Measurements from ENCODE around the gene BLOC1S4. TPM values are rescaled to one million over a fixed set of nuclear protein-coding genes. Genes with fewer than 3 reads are reported as not detected.

The BLOC1S4 gene
- total and polyA plus RNA-seq, 2 experiments from 2014 or later, result 23.9 to 35.2 TPM

DNA sequence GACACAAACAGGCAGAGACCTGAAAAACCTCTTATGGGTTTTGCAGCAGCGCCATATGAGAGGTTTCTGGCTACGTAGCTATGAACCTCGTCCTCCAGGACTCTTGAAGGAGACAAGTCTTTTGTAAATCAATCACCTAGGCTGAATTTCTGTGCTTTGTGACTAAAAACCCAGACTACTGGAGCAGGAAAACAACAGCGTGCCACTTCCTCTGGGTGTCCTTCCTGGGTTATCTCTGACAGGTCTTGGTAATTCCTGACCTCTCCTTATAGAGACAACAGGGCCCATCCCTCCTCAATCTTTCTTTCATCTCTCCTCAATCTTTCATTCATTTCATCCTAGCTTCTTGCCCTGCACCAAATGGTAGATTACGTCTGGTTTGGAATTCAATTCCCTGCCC is 16.6 kb upstream of the BLOC1S4 start:
- H3K36me3 ChIP-seq (ENCODE audit: insufficient read depth), result peaks cover 7% of the 10 kb centered on the region; the same call in 1 of the 2 replicates
- H3K4me1 Mint-ChIP-seq, result no peaks in the 10 kb centered on the region
- H3K9me2 ChIP-seq (ENCODE audit: insufficient read depth), result no peaks in the 10 kb centered on the region
- peaks cover 14% of the 10 kb centered on the region for H3K9me3 Mint-ChIP-seq
- ATAC-seq, result no peak
- H3K27me3 Mint-ChIP-seq (ENCODE audit: insufficient read depth, low read depth, poor library complexity), result peaks cover 6% of the 10 kb centered on the region
- H3K27me3 ChIP-seq (ENCODE audit: insufficient read depth), result no peaks in the 10 kb centered on the region
- no peaks in the 10 kb centered on the region for H3K4me1 ChIP-seq (ENCODE audit: insufficient read depth)
- no peak overlapping the region for H3K27ac ChIP-seq (ENCODE audit: low read depth)
- H3K4me3 ChIP-seq, result no peak overlapping the region
- H3F3A ChIP-seq (replicated peaks; ENCODE audit: low read depth), result no peaks in the 10 kb centered on the region
- H3K4me2 ChIP-seq, result no peak overlapping the region
- DNase-seq (ENCODE audit: low spot score), result no peak
- peaks cover 41% of the 10 kb centered on the region for H3K36me3 Mint-ChIP-seq (ENCODE audit: low read depth)
- TF ChIP-seq, protein P1, sequence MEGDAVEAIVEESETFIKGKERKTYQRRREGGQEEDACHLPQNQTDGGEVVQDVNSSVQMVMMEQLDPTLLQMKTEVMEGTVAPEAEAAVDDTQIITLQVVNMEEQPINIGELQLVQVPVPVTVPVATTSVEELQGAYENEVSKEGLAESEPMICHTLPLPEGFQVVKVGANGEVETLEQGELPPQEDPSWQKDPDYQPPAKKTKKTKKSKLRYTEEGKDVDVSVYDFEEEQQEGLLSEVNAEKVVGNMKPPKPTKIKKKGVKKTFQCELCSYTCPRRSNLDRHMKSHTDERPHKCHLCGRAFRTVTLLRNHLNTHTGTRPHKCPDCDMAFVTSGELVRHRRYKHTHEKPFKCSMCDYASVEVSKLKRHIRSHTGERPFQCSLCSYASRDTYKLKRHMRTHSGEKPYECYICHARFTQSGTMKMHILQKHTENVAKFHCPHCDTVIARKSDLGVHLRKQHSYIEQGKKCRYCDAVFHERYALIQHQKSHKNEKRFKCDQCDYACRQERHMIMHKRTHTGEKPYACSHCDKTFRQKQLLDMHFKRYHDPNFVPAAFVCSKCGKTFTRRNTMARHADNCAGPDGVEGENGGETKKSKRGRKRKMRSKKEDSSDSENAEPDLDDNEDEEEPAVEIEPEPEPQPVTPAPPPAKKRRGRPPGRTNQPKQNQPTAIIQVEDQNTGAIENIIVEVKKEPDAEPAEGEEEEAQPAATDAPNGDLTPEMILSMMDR (conservative IDR thresholded peaks at IDR 0.05; ENCODE audit: low read depth in 2 of 2), result no peak
- TF ChIP-seq NANOG (IDR thresholded peaks at IDR 0.05; ENCODE audit: borderline replicate concordance), result no peak
- peaks cover 18% of the 10 kb centered on the region for H3K79me2 ChIP-seq (replicated peaks; ENCODE audit: insufficient read depth)
- H4K20me1 ChIP-seq (replicated peaks; ENCODE audit: insufficient read depth), result no peaks in the 10 kb centered on the region; the same call in 1 of the 2 replicates
- no peak overlapping the region for H2AFZ ChIP-seq
- no peak overlapping the region for H3K27ac Mint-ChIP-seq
- no peak overlapping the region for H3K4me3 Mint-ChIP-seq

DNA sequence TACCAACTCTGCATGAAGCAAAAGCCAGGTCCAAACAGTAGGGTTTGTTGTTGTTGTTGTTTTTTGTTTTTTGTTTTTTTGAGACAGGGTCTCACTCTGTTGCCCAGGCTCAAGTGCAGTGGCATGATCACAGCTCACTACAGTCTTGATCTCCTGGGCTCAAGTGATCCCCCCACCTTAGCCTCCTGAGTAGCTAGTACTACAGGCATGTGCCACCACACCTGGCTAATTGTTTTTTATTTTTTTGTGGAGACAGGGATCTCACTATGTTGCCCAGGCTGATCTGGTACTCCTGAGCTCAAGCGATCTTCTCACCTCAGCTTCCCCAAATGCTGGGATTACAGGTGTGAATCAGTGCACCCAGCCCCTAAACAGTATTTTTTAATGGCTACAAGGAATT is 16.1 kb upstream of the BLOC1S4 start:
- Histone ChIP-seq H4K20me1 (replicated peaks; ENCODE audit: insufficient read depth) (peaks cover 2% of the 10 kb centered on the region; the same call in 1 of the 2 replicates), H3K4me2 (no peak overlapping the region), H3K4me3 (no peak overlapping the region), H2AFZ (no peak overlapping the region), H3F3A (replicated peaks; ENCODE audit: low read depth) (no peaks in the 10 kb centered on the region), H3K79me2 (replicated peaks; ENCODE audit: insufficient read depth) (peaks cover 23% of the 10 kb centered on the region), H3K4me1 (ENCODE audit: insufficient read depth) (no peaks in the 10 kb centered on the region), H3K27ac (ENCODE audit: low read depth) (no peak overlapping the region), H3K9me2 (ENCODE audit: insufficient read depth) (no peaks in the 10 kb centered on the region), H3K36me3 (ENCODE audit: insufficient read depth) (peaks cover 7% of the 10 kb centered on the region; the same call in 1 of the 2 replicates), H3K27me3 (ENCODE audit: insufficient read depth) (no peaks in the 10 kb centered on the region)
- H3K9me3 Mint-ChIP-seq, result peaks cover 14% of the 10 kb centered on the region
- DNase-seq (ENCODE audit: low spot score) (no peak), ATAC-seq (no peak)
- H3K27ac Mint-ChIP-seq, result no peak overlapping the region
- H3K27me3 Mint-ChIP-seq (ENCODE audit: insufficient read depth, low read depth, poor library complexity), result peaks cover 6% of the 10 kb centered on the region
- H3K4me1 Mint-ChIP-seq, result no peaks in the 10 kb centered on the region
- no peak for TF ChIP-seq EZH2 (IDR thresholded peaks at IDR 0.05; ENCODE audit: low read depth, unreplicated experiment)
- TF ChIP-seq NANOG (IDR thresholded peaks at IDR 0.05; ENCODE audit: borderline replicate concordance), result no peak
- TF ChIP-seq, protein P2, sequence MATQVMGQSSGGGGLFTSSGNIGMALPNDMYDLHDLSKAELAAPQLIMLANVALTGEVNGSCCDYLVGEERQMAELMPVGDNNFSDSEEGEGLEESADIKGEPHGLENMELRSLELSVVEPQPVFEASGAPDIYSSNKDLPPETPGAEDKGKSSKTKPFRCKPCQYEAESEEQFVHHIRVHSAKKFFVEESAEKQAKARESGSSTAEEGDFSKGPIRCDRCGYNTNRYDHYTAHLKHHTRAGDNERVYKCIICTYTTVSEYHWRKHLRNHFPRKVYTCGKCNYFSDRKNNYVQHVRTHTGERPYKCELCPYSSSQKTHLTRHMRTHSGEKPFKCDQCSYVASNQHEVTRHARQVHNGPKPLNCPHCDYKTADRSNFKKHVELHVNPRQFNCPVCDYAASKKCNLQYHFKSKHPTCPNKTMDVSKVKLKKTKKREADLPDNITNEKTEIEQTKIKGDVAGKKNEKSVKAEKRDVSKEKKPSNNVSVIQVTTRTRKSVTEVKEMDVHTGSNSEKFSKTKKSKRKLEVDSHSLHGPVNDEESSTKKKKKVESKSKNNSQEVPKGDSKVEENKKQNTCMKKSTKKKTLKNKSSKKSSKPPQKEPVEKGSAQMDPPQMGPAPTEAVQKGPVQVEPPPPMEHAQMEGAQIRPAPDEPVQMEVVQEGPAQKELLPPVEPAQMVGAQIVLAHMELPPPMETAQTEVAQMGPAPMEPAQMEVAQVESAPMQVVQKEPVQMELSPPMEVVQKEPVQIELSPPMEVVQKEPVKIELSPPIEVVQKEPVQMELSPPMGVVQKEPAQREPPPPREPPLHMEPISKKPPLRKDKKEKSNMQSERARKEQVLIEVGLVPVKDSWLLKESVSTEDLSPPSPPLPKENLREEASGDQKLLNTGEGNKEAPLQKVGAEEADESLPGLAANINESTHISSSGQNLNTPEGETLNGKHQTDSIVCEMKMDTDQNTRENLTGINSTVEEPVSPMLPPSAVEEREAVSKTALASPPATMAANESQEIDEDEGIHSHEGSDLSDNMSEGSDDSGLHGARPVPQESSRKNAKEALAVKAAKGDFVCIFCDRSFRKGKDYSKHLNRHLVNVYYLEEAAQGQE (IDR thresholded peaks at IDR 0.05; ENCODE audit: unreplicated experiment), result no peak
- TF ChIP-seq EZH2phosphoT487 (IDR thresholded peaks at IDR 0.05; ENCODE audit: unreplicated experiment), result no peak
- no peak for TF ChIP-seq ZNF114 (CRISPR knock-in tag; IDR thresholded peaks at IDR 0.05)
- TF ChIP-seq ZNF331 (CRISPR knock-in tag; IDR thresholded peaks at IDR 0.05; ENCODE audit: low read depth), result no peak
- TF ChIP-seq, protein P3, sequence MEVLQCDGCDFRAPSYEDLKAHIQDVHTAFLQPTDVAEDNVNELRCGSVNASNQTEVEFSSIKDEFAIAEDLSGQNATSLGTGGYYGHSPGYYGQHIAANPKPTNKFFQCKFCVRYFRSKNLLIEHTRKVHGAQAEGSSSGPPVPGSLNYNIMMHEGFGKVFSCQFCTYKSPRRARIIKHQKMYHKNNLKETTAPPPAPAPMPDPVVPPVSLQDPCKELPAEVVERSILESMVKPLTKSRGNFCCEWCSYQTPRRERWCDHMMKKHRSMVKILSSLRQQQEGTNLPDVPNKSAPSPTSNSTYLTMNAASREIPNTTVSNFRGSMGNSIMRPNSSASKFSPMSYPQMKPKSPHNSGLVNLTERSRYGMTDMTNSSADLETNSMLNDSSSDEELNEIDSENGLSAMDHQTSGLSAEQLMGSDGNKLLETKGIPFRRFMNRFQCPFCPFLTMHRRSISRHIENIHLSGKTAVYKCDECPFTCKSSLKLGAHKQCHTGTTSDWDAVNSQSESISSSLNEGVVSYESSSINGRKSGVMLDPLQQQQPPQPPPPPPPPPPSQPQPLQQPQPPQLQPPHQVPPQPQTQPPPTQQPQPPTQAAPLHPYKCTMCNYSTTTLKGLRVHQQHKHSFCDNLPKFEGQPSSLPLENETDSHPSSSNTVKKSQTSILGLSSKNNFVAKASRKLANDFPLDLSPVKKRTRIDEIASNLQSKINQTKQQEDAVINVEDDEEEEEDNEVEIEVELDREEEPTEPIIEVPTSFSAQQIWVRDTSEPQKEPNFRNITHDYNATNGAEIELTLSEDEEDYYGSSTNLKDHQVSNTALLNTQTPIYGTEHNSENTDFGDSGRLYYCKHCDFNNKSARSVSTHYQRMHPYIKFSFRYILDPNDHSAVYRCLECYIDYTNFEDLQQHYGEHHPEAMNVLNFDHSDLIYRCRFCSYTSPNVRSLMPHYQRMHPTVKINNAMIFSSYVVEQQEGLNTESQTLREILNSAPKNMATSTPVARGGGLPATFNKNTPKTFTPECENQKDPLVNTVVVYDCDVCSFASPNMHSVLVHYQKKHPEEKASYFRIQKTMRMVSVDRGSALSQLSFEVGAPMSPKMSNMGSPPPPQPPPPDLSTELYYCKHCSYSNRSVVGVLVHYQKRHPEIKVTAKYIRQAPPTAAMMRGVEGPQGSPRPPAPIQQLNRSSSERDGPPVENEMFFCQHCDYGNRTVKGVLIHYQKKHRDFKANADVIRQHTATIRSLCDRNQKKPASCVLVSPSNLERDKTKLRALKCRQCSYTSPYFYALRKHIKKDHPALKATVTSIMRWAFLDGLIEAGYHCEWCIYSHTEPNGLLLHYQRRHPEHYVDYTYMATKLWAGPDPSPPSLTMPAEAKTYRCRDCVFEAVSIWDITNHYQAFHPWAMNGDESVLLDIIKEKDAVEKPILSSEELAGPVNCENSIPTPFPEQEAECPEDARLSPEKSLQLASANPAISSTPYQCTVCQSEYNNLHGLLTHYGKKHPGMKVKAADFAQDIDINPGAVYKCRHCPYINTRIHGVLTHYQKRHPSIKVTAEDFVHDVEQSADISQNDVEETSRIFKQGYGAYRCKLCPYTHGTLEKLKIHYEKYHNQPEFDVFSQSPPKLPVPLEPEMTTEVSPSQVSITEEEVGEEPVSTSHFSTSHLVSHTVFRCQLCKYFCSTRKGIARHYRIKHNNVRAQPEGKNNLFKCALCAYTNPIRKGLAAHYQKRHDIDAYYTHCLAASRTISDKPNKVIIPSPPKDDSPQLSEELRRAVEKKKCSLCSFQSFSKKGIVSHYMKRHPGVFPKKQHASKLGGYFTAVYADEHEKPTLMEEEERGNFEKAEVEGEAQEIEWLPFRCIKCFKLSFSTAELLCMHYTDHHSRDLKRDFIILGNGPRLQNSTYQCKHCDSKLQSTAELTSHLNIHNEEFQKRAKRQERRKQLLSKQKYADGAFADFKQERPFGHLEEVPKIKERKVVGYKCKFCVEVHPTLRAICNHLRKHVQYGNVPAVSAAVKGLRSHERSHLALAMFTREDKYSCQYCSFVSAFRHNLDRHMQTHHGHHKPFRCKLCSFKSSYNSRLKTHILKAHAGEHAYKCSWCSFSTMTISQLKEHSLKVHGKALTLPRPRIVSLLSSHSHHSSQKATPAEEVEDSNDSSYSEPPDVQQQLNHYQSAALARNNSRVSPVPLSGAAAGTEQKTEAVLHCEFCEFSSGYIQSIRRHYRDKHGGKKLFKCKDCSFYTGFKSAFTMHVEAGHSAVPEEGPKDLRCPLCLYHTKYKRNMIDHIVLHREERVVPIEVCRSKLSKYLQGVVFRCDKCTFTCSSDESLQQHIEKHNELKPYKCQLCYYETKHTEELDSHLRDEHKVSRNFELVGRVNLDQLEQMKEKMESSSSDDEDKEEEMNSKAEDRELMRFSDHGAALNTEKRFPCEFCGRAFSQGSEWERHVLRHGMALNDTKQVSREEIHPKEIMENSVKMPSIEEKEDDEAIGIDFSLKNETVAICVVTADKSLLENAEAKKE (CRISPR knock-in tag; IDR thresholded peaks at IDR 0.05), result no peak
- TF ChIP-seq JUNB (IDR thresholded peaks at IDR 0.05; ENCODE audit: unreplicated experiment), result no peak
- H3K4me3 Mint-ChIP-seq, result no peak overlapping the region
- H3K36me3 Mint-ChIP-seq (ENCODE audit: low read depth), result peaks cover 46% of the 10 kb centered on the region

Data from GM23338 (cell line).